GM19395 (cell line): ENCODE data around the gene GPS1.

Experiments used
- ATAC-seq: cut with Tn5 transposase; IDR thresholded peaks from one replicate; pipeline ENCODE4 v1.9.1; 2021; ENCODE audit warnings: mild to moderate bottlenecking, moderate library complexity; ENCODE audit not compliant: unreplicated experiment

The GPS1 gene

GRCh38 chr17:82076018-82076784 is 24.5 kb downstream of the GPS1 start:
- no peak for ATAC-seq

- no peak for ATAC-seq
Measured at GRCh38 chr17:82076785-82077591, 25.3 kb downstream of the GPS1 start.

GRCh38 chr17:82077617-82078358 is 26.1 kb downstream of the GPS1 start:
- no peak for ATAC-seq

- no peak for ATAC-seq
Measured at GRCh38 chr17:82078433-82078832, 26.7 kb downstream of the GPS1 start.

GRCh38 chr17:82079001-82079677 is 27.4 kb downstream of the GPS1 start:
- ATAC-seq: no peak

GRCh38 chr17:82080048-82080788 is 28.5 kb downstream of the GPS1 start:
- no peak for ATAC-seq

GRCh38 chr17:82080789-82081464 is 29.2 kb downstream of the GPS1 start:
- no peak for ATAC-seq

GRCh38 chr17:82081546-82081945 is 29.8 kb downstream of the GPS1 start:
- no peak for ATAC-seq

- ATAC-seq: no peak
Measured at GRCh38 chr17:82081966-82082365, 30.3 kb downstream of the GPS1 start.

GRCh38 chr17:82082456-82082855 is 30.8 kb downstream of the GPS1 start:
- ATAC-seq: no peak

GRCh38 chr17:82083009-82083408 is 31.3 kb downstream of the GPS1 start:
- ATAC-seq: no peak

- ATAC-seq: no peak
Measured at GRCh38 chr17:82083533-82084359, 32.0 kb downstream of the GPS1 start.

- no peak for ATAC-seq
Measured at GRCh38 chr17:82084373-82085030, 32.8 kb downstream of the GPS1 start.

- ATAC-seq: no peak
Measured at GRCh38 chr17:82085031-82085861, 33.5 kb downstream of the GPS1 start.

GRCh38 chr17:82085931-82086764 is 34.5 kb downstream of the GPS1 start:
- ATAC-seq: no peak
